CD14-positive monocyte (primary cell): ENCODE data around the gene METTL25B. TPM values are rescaled to one million over a fixed set of nuclear protein-coding genes. Genes with fewer than 3 reads are reported as not detected.

ENCODE experiments used
- DNase-seq, 3 donors: peaks; one replicate each; pipeline ENCODE4 v3.0.0-alpha.2; 2011 to 2022
- H2AFZ ChIP-seq: 2 replicates; pipeline ENCODE4 v1.6.0; 2012; ENCODE audit warnings: mild to moderate bottlenecking, low read depth, low read length, inconsistent platforms; ENCODE audit not compliant: insufficient read depth, poor library complexity, severe bottlenecking
- H3K27ac ChIP-seq, 2 donors: 1 replicate in 1 of 2; 2 replicates in 1 of 2; pipeline ENCODE4 v1.5.1; 2012 to 2013; ENCODE audit warnings: low read length in 2 of 2, control low read depth in 1 of 2, inconsistent platforms in 1 of 2, low read depth in 1 of 2, mild to moderate bottlenecking in 1 of 2
- H3K27me3 ChIP-seq, 2 donors: one replicate each; pipeline versions ENCODE4 v1.6.0 to v1.6.1; 2011 to 2013; ENCODE audit warnings: low read length in 2 of 2; ENCODE audit not compliant: control insufficient read depth in 2 of 2, insufficient read depth in 2 of 2
- H3K36me3 ChIP-seq, 2 donors: replicated peaks in 1 of 2; 1 replicate in 1 of 2; 2 replicates in 1 of 2; pipeline versions ENCODE4 v1.5.1 to v1.6.1; 2012 to 2013; ENCODE audit warnings: low read length in 2 of 2, control low read depth in 1 of 2, inconsistent platforms in 1 of 2, mild to moderate bottlenecking in 1 of 2; ENCODE audit not compliant: insufficient read depth in 2 of 2, control insufficient read depth in 1 of 2
- H3K4me1 ChIP-seq, 2 donors: 1 replicate in 1 of 2; 2 replicates in 1 of 2; pipeline versions ENCODE4 v1.5.1 to v1.6.1; 2012 to 2013; ENCODE audit warnings: low read length in 2 of 2, control low read depth in 1 of 2, inconsistent platforms in 1 of 2, mild to moderate bottlenecking in 1 of 2, moderate library complexity in 1 of 2; ENCODE audit not compliant: insufficient read depth in 2 of 2, control insufficient read depth in 1 of 2
- H3K4me2 ChIP-seq: replicated peaks from 2 replicates; pipeline ENCODE3; 2012; ENCODE audit warnings: low read length, moderate library complexity, mild to moderate bottlenecking; ENCODE audit not compliant: poor library complexity, severe bottlenecking; ENCODE audit errors: extremely low read depth
- H3K4me3 ChIP-seq, 3 experiments: fragments of 200-600 bp in 1 of 3; sonication (generic) in 1 of 3; replicated peaks in 1 of 3; 1 replicate in 2 of 3; 2 replicates in 1 of 3; pipeline ENCODE4 v1.5.1; 2011 to 2013; ENCODE audit warnings: low read length in 3 of 3, mild to moderate bottlenecking in 3 of 3, control low read depth in 2 of 3, low read depth in 2 of 3, inconsistent platforms in 1 of 3, moderate library complexity in 1 of 3
- H3K79me2 ChIP-seq: 2 replicates; pipeline ENCODE4 v1.6.0; 2012; ENCODE audit warnings: mild to moderate bottlenecking, control low read depth, inconsistent platforms, low read length, moderate library complexity; ENCODE audit not compliant: insufficient read depth
- H3K9ac ChIP-seq: 2 replicates; pipeline ENCODE4 v1.6.0; 2017; ENCODE audit warnings: low read length, mild to moderate bottlenecking; ENCODE audit not compliant: insufficient read depth, poor library complexity, severe bottlenecking
- H3K9me3 ChIP-seq, 2 donors: replicated peaks in 1 of 2; 1 replicate in 1 of 2; 2 replicates in 1 of 2; pipeline versions ENCODE4 v1.5.1 to v1.6.1; 2012 to 2013; ENCODE audit warnings: low read length in 2 of 2, control low read depth in 1 of 2; ENCODE audit not compliant: control insufficient read depth in 1 of 2, insufficient read depth in 1 of 2
- H4K20me1 ChIP-seq: 2 replicates; pipeline ENCODE4 v1.6.0; 2012; ENCODE audit warnings: mild to moderate bottlenecking, low read length, control low read depth, moderate library complexity; ENCODE audit not compliant: insufficient read depth
- H3K27ac Mint-ChIP-seq, 7 donors: one replicate each; pipeline ENCODE4 v1.8.0; 2020; ENCODE audit warnings: mild to moderate bottlenecking in 7 of 7, mixed read lengths in 7 of 7, moderate library complexity in 6 of 7, inconsistent platforms in 2 of 7
- H3K27me3 Mint-ChIP-seq, 3 donors: one replicate each; pipeline ENCODE4 v1.8.0; 2021 to 2022; ENCODE audit warnings: low read depth in 3 of 3, mild to moderate bottlenecking in 3 of 3, mixed read lengths in 3 of 3, moderate library complexity in 3 of 3, inconsistent platforms in 1 of 3
- H3K36me3 Mint-ChIP-seq, 2 donors: one replicate each; pipeline ENCODE4 v1.8.0; 2020; ENCODE audit warnings: mixed read lengths in 2 of 2, inconsistent platforms in 1 of 2, mild to moderate bottlenecking in 1 of 2
- H3K4me1 Mint-ChIP-seq: one replicate; pipeline ENCODE4 v1.8.0; 2020; ENCODE audit warnings: mild to moderate bottlenecking, mixed read lengths
- H3K4me3 Mint-ChIP-seq, 2 donors: one replicate each; pipeline ENCODE4 v1.8.0; 2020; ENCODE audit warnings: mild to moderate bottlenecking in 2 of 2, mixed read lengths in 2 of 2, moderate library complexity in 1 of 2
- H3K9me3 Mint-ChIP-seq, 7 donors: one replicate each; pipeline ENCODE4 v1.8.0; 2020 to 2022; ENCODE audit warnings: mixed read lengths in 7 of 7, mild to moderate bottlenecking in 6 of 7, moderate library complexity in 6 of 7, inconsistent platforms in 2 of 7
- CTCF ChIP-seq: fragments of 200-600 bp; IDR thresholded peaks from one replicate; pipeline ENCODE4 v1.8.0; 2022; ENCODE audit warnings: antibody characterized with exemption, mild to moderate bottlenecking
- WGBS: methylation state at CpG from one replicate; pipeline ENCODE4 v1.1.5; 2013; ENCODE audit warnings: missing lambda C conversion rate; ENCODE audit not compliant: insufficient coverage; 5-methylcytosine and 5-hydroxymethylcytosine counted together
- intact Hi-C, 2 donors: fragments of 100-400 bp; cut with micrococcal nuclease; formaldehyde crosslinking; loops; one replicate each; pipeline versions ENCODE4 v1.15.0 to v1.15.1; 2023
- polyA plus RNA-seq, 3 donors: library from polyadenylated mRNA; depleted of rRNA in 1 of 3; unstranded in 2 of 3; stranded (reverse) in 1 of 3; fragments of 300-500 nt in 2 of 3; fragments of >200 nt in 1 of 3; fragmentation: Illumina TruSeq in 2 of 3; gene quantifications; 1 replicate in 2 of 3; 2 replicates in 1 of 3; pipeline ENCODE4 v1.2.3, GENCODE V29; 2012 to 2021

METTL25B gene
- polyA plus RNA-seq, 3 donors = 4.6 to 49.3 (median 4.8) TPM

- no peak for TF ChIP-seq CTCF
- Mint-ChIP-seq H3K27ac (peak overlapping the region in 1 of 7 donors; percentile 28), H3K36me3 (no peaks in the 10 kb centered on the region), H3K27me3 (peaks cover 41 to 78% (median 62%) of the 10 kb centered on the region in 3 donors), H3K4me1 (peaks cover 7% of the 10 kb centered on the region), H3K4me3 (no peak overlapping the region), H3K9me3 (peaks cover 0 to 5% (median 0%) of the 10 kb centered on the region in 7 donors)
- no peaks in the 10 kb centered on the region for H3K4me1 ChIP-seq
- H3K4me2 ChIP-seq = no peak overlapping the region
- H3K27ac ChIP-seq = no peak overlapping the region
- H4K20me1 ChIP-seq = no peaks in the 10 kb centered on the region
- intact Hi-C loops = loop anchor here in 1 of 2 donors (2.0 kb wide), 1 partner anchor 40 kb away; no protein-coding TSS in a partner anchor
- H2AFZ ChIP-seq = no peak overlapping the region
- no peaks in the 10 kb centered on the region for H3K36me3 ChIP-seq
- DNase-seq = peak in 1 of 3 donors; percentile 51
- H3K27me3 ChIP-seq = peaks cover 11 to 43% of the 10 kb centered on the region in 2 donors
- WGBS = no CpG with 5 or more reads among the region's 5 CpGs
- no peak overlapping the region for H3K9ac ChIP-seq
- H3K9me3 ChIP-seq = no peaks in the 10 kb centered on the region
- H3K79me2 ChIP-seq = no peaks in the 10 kb centered on the region
- H3K4me3 ChIP-seq = no peak overlapping the region
Observed at GRCh38 chr1:156684227-156684782, 44.0 kb upstream of the METTL25B start.

GRCh38 chr1:156689035-156689952 is 39.0 kb upstream of the METTL25B start:
- Mint-ChIP-seq H3K4me1 (peaks cover 26% of the 10 kb centered on the region), H3K36me3 (peaks cover 0 to 2% of the 10 kb centered on the region in 2 donors), H3K9me3 (peaks cover 0 to 15% (median 7%) of the 10 kb centered on the region in 7 donors), H3K27ac (no peak overlapping the region), H3K4me3 (peak overlapping the region in 1 of 2 donors; percentile 91), H3K27me3 (peaks cover 64 to 84% (median 77%) of the 10 kb centered on the region in 3 donors)
- 1% methylated on average over 17 of the region's 23 CpGs for WGBS
- Histone ChIP-seq H3K36me3 (no peaks in the 10 kb centered on the region), H2AFZ (no peak overlapping the region), H3K27me3 (peaks cover 33 to 60% of the 10 kb centered on the region in 2 donors), H3K4me3 (no peak overlapping the region), H3K4me2 (no peak overlapping the region), H3K9ac (no peak overlapping the region), H3K79me2 (no peaks in the 10 kb centered on the region), H3K4me1 (peaks cover 2 to 10% of the 10 kb centered on the region in 2 donors), H3K27ac (no peak overlapping the region), H4K20me1 (no peaks in the 10 kb centered on the region), H3K9me3 (peaks cover 0 to 11% of the 10 kb centered on the region in 2 donors)
- TF ChIP-seq CTCF = peak; percentile 92
- intact Hi-C loops = loop anchor here in 1 of 2 donors (2.0 kb wide), 1 partner anchor 38 kb away; no protein-coding TSS in a partner anchor
- DNase-seq = peak; percentile 54 to 69 (median 68)
